Transverse colon (tissue), 4 donors: Measurements from ENCODE around the gene CTDSP2. TPM values are rescaled to one million over a fixed set of nuclear protein-coding genes. Genes with fewer than 3 reads are reported as not detected.

Experiments
- DNase-seq: peaks from one replicate; pipeline ENCODE4 v3.0.0-alpha.2; 2019
- H3K27ac ChIP-seq, 4 donors: fragments of 200-600 bp; sonication (generic); 2 replicates each; pipeline ENCODE4 v1.5.1; 2016 to 2018; ENCODE audit warnings: inconsistent platforms in 4 of 4
- H3K27me3 ChIP-seq: fragments of 200-600 bp; sonication (generic); 2 replicates; pipeline ENCODE4 v1.5.1; 2017; ENCODE audit warnings: inconsistent platforms
- H3K36me3 ChIP-seq, 4 donors: fragments of 200-600 bp; sonication (generic); 2 replicates each; pipeline ENCODE4 v1.5.1; 2017 to 2019; ENCODE audit warnings: inconsistent platforms in 4 of 4
- H3K4me1 ChIP-seq, 4 donors: fragments of 200-600 bp; sonication (generic); 2 replicates each; pipeline ENCODE4 v1.5.1; 2017 to 2020; ENCODE audit warnings: inconsistent platforms in 4 of 4
- H3K4me3 ChIP-seq, 4 donors: fragments of 200-600 bp; sonication (generic); 1 replicate in 1 of 4; 2 replicates in 3 of 4; pipeline versions ENCODE4 v1.5.1 to v1.6.1; 2017 to 2019; ENCODE audit warnings: inconsistent platforms in 4 of 4
- H3K9me3 ChIP-seq, 2 donors: fragments of 200-600 bp; sonication (generic); 2 replicates each; pipeline ENCODE4 v1.5.1; 2017 to 2019; ENCODE audit warnings: inconsistent platforms in 2 of 2
- EP300 ChIP-seq: sonication (generic); formaldehyde crosslinking; IDR thresholded peaks from one replicate; pipeline ENCODE4 v1.6.1; 2017; ENCODE audit warnings: antibody characterized with exemption, low read depth
- POLR2A ChIP-seq: fragments of 450-650 bp; IDR thresholded peaks from one replicate; pipeline ENCODE4 v1.6.1; 2016; ENCODE audit warnings: antibody characterized with exemption, mild to moderate bottlenecking, moderate library complexity
- POLR2AphosphoS5 ChIP-seq, 3 donors: sonication (generic); formaldehyde crosslinking; IDR thresholded peaks; one replicate each; pipeline ENCODE4 v1.6.1; 2016; ENCODE audit warnings: antibody characterized with exemption in 3 of 3
- WGBS, 2 donors: methylation state at CpG; one replicate each; pipeline ENCODE4 v1.1.5; 2018; ENCODE audit warnings: low coverage in 1 of 2; 5-methylcytosine and 5-hydroxymethylcytosine counted together
- in situ Hi-C, 4 donors: fragments of 200-750 bp; cut with MboI; loops; one replicate each; pipeline versions ENCODE4 v1.15.0 to v1.15.1; 2017; ENCODE audit warnings: low sequenced_read_pairs in 3 of 4, low pct_ligation_motif_present in 1 of 4, low pct_unique_long_range_greater_than_20kb in 1 of 4
- intact Hi-C: fragments of 100-400 bp; cut with DNase I; formaldehyde crosslinking; loops from one replicate; pipeline ENCODE4 v1.15.1; 2023; ENCODE audit warnings: low total_unique reads
- total RNA-seq, 4 donors: library from RNA; depleted of rRNA; stranded (reverse); fragments of >200 nt; gene quantifications; one replicate each; pipeline ENCODE4 v1.1.0, GENCODE V29; 2016
- TF ChIP-seq, protein P1 (sequence below), 5 experiments: fragments of 200-600 bp in 3 of 5; fragments of 450-650 bp in 2 of 5; sonication (generic) in 3 of 5; IDR thresholded peaks; 1 replicate in 2 of 5; 2 replicates in 3 of 5; pipeline ENCODE4 v1.5.1; 2016 to 2017; ENCODE audit warnings: antibody characterized with exemption in 5 of 5, inconsistent platforms in 3 of 5, mild to moderate bottlenecking in 2 of 5, moderate library complexity in 1 of 5

The CTDSP2 gene
- total RNA-seq, 4 donors from 2014 or later: 174 to 268 (median 231) TPM

DNA sequence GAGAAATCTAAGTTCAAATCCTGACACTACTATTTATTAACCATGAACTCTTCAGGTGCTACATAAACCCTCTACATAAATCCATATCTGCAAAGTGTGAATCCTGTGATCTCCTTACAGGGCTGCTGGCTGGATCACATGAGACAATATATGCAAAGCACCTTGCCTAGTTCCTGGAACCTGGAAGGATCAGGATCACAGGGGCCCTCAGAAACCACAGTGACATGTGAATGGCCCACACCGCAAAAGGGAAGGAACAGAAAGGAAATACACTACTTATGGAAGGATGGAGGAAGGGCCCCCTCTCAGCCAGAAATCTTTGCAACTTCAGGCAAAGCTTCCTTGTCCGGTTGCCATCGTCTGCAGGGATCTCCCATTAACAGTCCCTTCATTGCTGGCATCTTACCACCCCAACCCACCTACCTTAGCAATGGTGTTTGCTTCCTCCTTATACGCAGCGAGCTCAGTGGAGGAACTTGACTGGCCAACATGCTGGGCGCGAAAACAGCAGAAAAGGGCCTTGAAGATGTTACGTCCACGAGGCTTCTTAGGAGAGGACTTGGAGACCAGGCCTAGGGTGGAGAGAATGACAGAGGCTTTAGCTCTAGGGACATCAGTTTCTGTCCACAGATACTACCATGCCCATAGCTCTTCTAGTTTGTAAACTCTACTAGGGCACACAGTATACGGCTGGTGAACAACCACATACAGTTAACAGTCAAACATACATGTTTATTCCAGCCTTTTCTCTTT, 17.3 kb downstream of the CTDSP2 start:
- H3K27me3 ChIP-seq: no peaks in the 10 kb centered on the region
- 70% methylated on average over 10 of the region's 10 CpGs; no CpG with 5 or more reads in 1 of the 2 donors for WGBS, 2 donors
- no peaks in the 10 kb centered on the region for H3K9me3 ChIP-seq
- intact Hi-C loops (no loop called here), in situ Hi-C loops (loop anchor here in 2 of 4 donors (5.0 kb wide), 1 partner anchor 78 kb away; no protein-coding TSS in a partner anchor)
- no peak for TF ChIP-seq POLR2AphosphoS5 (IDR thresholded peaks at IDR 0.05)
- TF ChIP-seq, protein P1, sequence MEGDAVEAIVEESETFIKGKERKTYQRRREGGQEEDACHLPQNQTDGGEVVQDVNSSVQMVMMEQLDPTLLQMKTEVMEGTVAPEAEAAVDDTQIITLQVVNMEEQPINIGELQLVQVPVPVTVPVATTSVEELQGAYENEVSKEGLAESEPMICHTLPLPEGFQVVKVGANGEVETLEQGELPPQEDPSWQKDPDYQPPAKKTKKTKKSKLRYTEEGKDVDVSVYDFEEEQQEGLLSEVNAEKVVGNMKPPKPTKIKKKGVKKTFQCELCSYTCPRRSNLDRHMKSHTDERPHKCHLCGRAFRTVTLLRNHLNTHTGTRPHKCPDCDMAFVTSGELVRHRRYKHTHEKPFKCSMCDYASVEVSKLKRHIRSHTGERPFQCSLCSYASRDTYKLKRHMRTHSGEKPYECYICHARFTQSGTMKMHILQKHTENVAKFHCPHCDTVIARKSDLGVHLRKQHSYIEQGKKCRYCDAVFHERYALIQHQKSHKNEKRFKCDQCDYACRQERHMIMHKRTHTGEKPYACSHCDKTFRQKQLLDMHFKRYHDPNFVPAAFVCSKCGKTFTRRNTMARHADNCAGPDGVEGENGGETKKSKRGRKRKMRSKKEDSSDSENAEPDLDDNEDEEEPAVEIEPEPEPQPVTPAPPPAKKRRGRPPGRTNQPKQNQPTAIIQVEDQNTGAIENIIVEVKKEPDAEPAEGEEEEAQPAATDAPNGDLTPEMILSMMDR (IDR thresholded peaks at IDR 0.05): no peak
- no peak for TF ChIP-seq POLR2A
- no peak for TF ChIP-seq EP300
- peaks cover 0 to 49% (median 28%) of the 10 kb centered on the region in 4 donors for H3K36me3 ChIP-seq
- peak overlapping the region in 1 of 4 donors; percentile 85 for H3K27ac ChIP-seq
- peaks cover 33 to 55% (median 41%) of the 10 kb centered on the region in 4 donors for H3K4me1 ChIP-seq
- H3K4me3 ChIP-seq: no peak overlapping the region
- DNase-seq: no peak

GRCh38 chr12:57826966-57827365, 19.6 kb downstream of the CTDSP2 start:
- TF ChIP-seq EP300: no peak
- no peak for TF ChIP-seq POLR2AphosphoS5 (IDR thresholded peaks at IDR 0.05)
- no peak for TF ChIP-seq POLR2A
- TF ChIP-seq, protein P1 (IDR thresholded peaks at IDR 0.05): no peak
- intact Hi-C loops (no loop called here), in situ Hi-C loops (loop anchor here in 2 of 4 donors (5.0 kb wide), 1 partner anchor 80 kb away; no protein-coding TSS in a partner anchor)
- DNase-seq: no peak
- H3K4me3 ChIP-seq: no peak overlapping the region
- WGBS, 2 donors: 67% methylated on average over 1 of the region's 1 CpG; no CpG with 5 or more reads in 1 of the 2 donors
- peaks cover 13 to 33% (median 20%) of the 10 kb centered on the region in 4 donors for H3K4me1 ChIP-seq
- H3K27ac ChIP-seq: no peak overlapping the region
- no peaks in the 10 kb centered on the region for H3K9me3 ChIP-seq
- peaks cover 0 to 71% (median 40%) of the 10 kb centered on the region in 4 donors for H3K36me3 ChIP-seq
- no peaks in the 10 kb centered on the region for H3K27me3 ChIP-seq

GRCh38 chr12:57826400-57826799, 20.1 kb downstream of the CTDSP2 start:
- no peaks in the 10 kb centered on the region for H3K9me3 ChIP-seq
- in situ Hi-C loops (loop anchor here in 2 of 4 donors (5.0 kb wide), 1 partner anchor 81 kb away; no protein-coding TSS in a partner anchor), intact Hi-C loops (no loop called here)
- H3K4me1 ChIP-seq: peaks cover 7 to 27% (median 14%) of the 10 kb centered on the region in 4 donors
- 96% methylated on average over 2 of the region's 2 CpGs; no CpG with 5 or more reads in 1 of the 2 donors for WGBS, 2 donors
- peaks cover 0 to 76% (median 42%) of the 10 kb centered on the region in 4 donors for H3K36me3 ChIP-seq
- TF ChIP-seq POLR2A (no peak), POLR2AphosphoS5 (IDR thresholded peaks at IDR 0.05) (no peak), EP300 (no peak)
- TF ChIP-seq, protein P1 (IDR thresholded peaks at IDR 0.05): no peak
- H3K27ac ChIP-seq: no peak overlapping the region
- DNase-seq: no peak
- H3K4me3 ChIP-seq: no peak overlapping the region
- H3K27me3 ChIP-seq: no peaks in the 10 kb centered on the region

GRCh38 chr12:57825451-57825850, 21.1 kb downstream of the CTDSP2 start:
- intact Hi-C loops (no loop called here), in situ Hi-C loops (loop anchor here in 2 of 4 donors (5.0 kb wide), 1 partner anchor 82 kb away; no protein-coding TSS in a partner anchor)
- H3K36me3 ChIP-seq: peaks cover 0 to 79% (median 42%) of the 10 kb centered on the region in 4 donors

More at GRCh38 chr12:57825451-57825850, 21.1 kb downstream of the CTDSP2 start:
- Histone ChIP-seq H3K9me3 (no peaks in the 10 kb centered on the region), H3K4me3 (no peak overlapping the region), H3K27me3 (no peaks in the 10 kb centered on the region), H3K4me1 (peaks cover under 1 to 18% (median 6%) of the 10 kb centered on the region in 4 donors), H3K27ac (no peak overlapping the region)
- 90 to 100% methylated on average over 2 of the region's 2 CpGs for WGBS, 2 donors
- TF ChIP-seq EP300 (no peak), POLR2AphosphoS5 (IDR thresholded peaks at IDR 0.05) (no peak), POLR2A (no peak)
- TF ChIP-seq, protein P1 (IDR thresholded peaks at IDR 0.05): no peak
- no peak for DNase-seq
